H1 (cell line): ENCODE measurements around the gene ZNF512. TPM values are rescaled to one million over a fixed set of nuclear protein-coding genes. Genes with fewer than 3 reads are reported as not detected.

Source experiments
- CTCF ChIA-PET: fragments of 300-600 bp; sonication (Branson Sonifier 250); formaldehyde crosslinking; loops from one replicate; lab custom pipeline; 2021; ENCODE audit not compliant: partially characterized antibody; lab: Charles Lee
- POLR2A ChIA-PET: fragments of 300-600 bp; sonication (Branson Sonifier 250); formaldehyde crosslinking; loops from one replicate; lab custom pipeline; 2021; ENCODE audit warnings: inconsistent platforms; ENCODE audit not compliant: partially characterized antibody; lab: Charles Lee
- DNase-seq, 2 experiments: peaks; one replicate each; pipeline versions ENCODE4 v3.0.0 to v3.0.0-alpha.2; 2010 to 2022; ENCODE audit warnings: low spot score in 2 of 2, low read depth in 1 of 2, mixed read lengths in 1 of 2
- FAIRE-seq: peaks from 2 replicates; lab custom pipeline; 2011; peaks lifted over from hg19 to GRCh38; lab: Jason Lieb, UNC
- H2AFZ ChIP-seq: 2 replicates; pipeline ENCODE4 v1.8.1; 2012; ENCODE audit warnings: low read length, inconsistent platforms
- H2AK5ac ChIP-seq: 2 replicates; pipeline ENCODE4 v1.6.1; 2013; ENCODE audit warnings: low read depth, low read length
- H2BK120ac ChIP-seq: replicated peaks from 2 replicates; pipeline ENCODE3; 2013; ENCODE audit warnings: low read depth, low read length, inconsistent platforms
- H2BK12ac ChIP-seq: 2 replicates; pipeline ENCODE4 v1.6.1; 2013; ENCODE audit warnings: low read depth, low read length
- H2BK15ac ChIP-seq: 2 replicates; pipeline ENCODE4 v1.6.1; 2013; ENCODE audit warnings: low read length
- H2BK20ac ChIP-seq: 2 replicates; pipeline ENCODE4 v1.6.1; 2013; ENCODE audit warnings: low read length
- H2BK5ac ChIP-seq: 2 replicates; pipeline ENCODE4 v1.6.1; 2013; ENCODE audit warnings: low read depth, low read length
- H3K14ac ChIP-seq: 2 replicates; pipeline ENCODE4 v1.6.1; 2013; ENCODE audit warnings: inconsistent platforms; ENCODE audit not compliant: insufficient read length
- H3K18ac ChIP-seq: 2 replicates; pipeline ENCODE4 v1.6.1; 2013; ENCODE audit warnings: low read length; ENCODE audit errors: extremely low read depth
- H3K23ac ChIP-seq: 2 replicates; pipeline ENCODE4 v1.6.1; 2013; ENCODE audit warnings: inconsistent platforms; ENCODE audit not compliant: insufficient read length
- H3K23me2 ChIP-seq: 2 replicates; pipeline ENCODE4 v1.6.1; 2013; ENCODE audit warnings: low read depth, low read length
- H3K27ac ChIP-seq: 2 replicates; pipeline ENCODE4 v1.6.1; 2011; ENCODE audit warnings: low read depth, low read length, inconsistent platforms
- H3K27me3 ChIP-seq, 4 experiments: replicated peaks in 1 of 4; 1 replicate in 1 of 4; 2 replicates in 3 of 4; pipeline versions ENCODE4 v1.6.1 to v1.8.1; 2011 to 2013; ENCODE audit warnings: low read length in 3 of 4, mild to moderate bottlenecking in 3 of 4, inconsistent platforms in 2 of 4, mixed read lengths in 2 of 4, moderate library complexity in 1 of 4; ENCODE audit not compliant: control insufficient read depth in 3 of 4, insufficient read depth in 3 of 4; ENCODE audit errors: extremely low read depth in 1 of 4
- H3K36me3 ChIP-seq, 4 experiments: 2 replicates each; pipeline versions ENCODE4 v1.6.1 to v1.8.1; 2011 to 2013; ENCODE audit warnings: mild to moderate bottlenecking in 4 of 4, low read length in 3 of 4, moderate library complexity in 2 of 4, control low read depth in 1 of 4, inconsistent platforms in 1 of 4; ENCODE audit not compliant: insufficient read depth in 4 of 4, control insufficient read depth in 2 of 4
- H3K4ac ChIP-seq: replicated peaks from 2 replicates; pipeline ENCODE3; 2013; ENCODE audit warnings: low read length, low read depth, mixed read lengths, inconsistent platforms; ENCODE audit not compliant: insufficient read length
- H3K4me1 ChIP-seq, 4 experiments: replicated peaks in 1 of 4; 1 replicate in 1 of 4; 2 replicates in 3 of 4; pipeline versions ENCODE4 v1.6.1 to v1.8.1; 2011 to 2013; ENCODE audit warnings: low read length in 3 of 4, inconsistent platforms in 2 of 4, mixed read lengths in 1 of 4; ENCODE audit not compliant: insufficient read depth in 4 of 4, control insufficient read depth in 3 of 4
- H3K4me2 ChIP-seq, 2 experiments: 2 replicates each; pipeline versions ENCODE4 v1.6.1 to v1.8.1; 2011 to 2013; ENCODE audit warnings: low read depth in 2 of 2, low read length in 2 of 2, control low read depth in 1 of 2, inconsistent platforms in 1 of 2, mild to moderate bottlenecking in 1 of 2; ENCODE audit not compliant: insufficient read depth in 1 of 2
- H3K4me3 ChIP-seq, 4 experiments: fragments of 200-600, 300-600 bp in 1 of 4; sonication (generic), shearing (Covaris generic), sonication (Bioruptor Twin) in 1 of 4; 2 replicates each; pipeline versions ENCODE4 v1.5.1 to v1.8.1; 2011 to 2016; ENCODE audit warnings: low read length in 4 of 4, low read depth in 3 of 4, control low read depth in 2 of 4, inconsistent platforms in 2 of 4, mild to moderate bottlenecking in 2 of 4, mixed read lengths in 1 of 4, moderate library complexity in 1 of 4; ENCODE audit not compliant: insufficient read depth in 2 of 4; ENCODE audit errors: extremely low read depth in 1 of 4
- H3K56ac ChIP-seq: replicated peaks from 2 replicates; pipeline ENCODE3; 2013; ENCODE audit warnings: low read depth, mild to moderate bottlenecking, mixed read lengths, low read length, inconsistent platforms; ENCODE audit not compliant: insufficient read length
- H3K79me1 ChIP-seq: 2 replicates; pipeline ENCODE4 v1.6.1; 2013; ENCODE audit warnings: low read depth, low read length, control low read depth
- H3K79me2 ChIP-seq, 2 experiments: 2 replicates each; pipeline versions ENCODE4 v1.6.1 to v1.8.1; 2012 to 2013; ENCODE audit warnings: low read length in 2 of 2, mild to moderate bottlenecking in 2 of 2, inconsistent platforms in 1 of 2; ENCODE audit not compliant: insufficient read depth in 2 of 2, control insufficient read depth in 1 of 2
- H3K9ac ChIP-seq, 4 experiments: replicated peaks in 1 of 4; 1 replicate in 1 of 4; 2 replicates in 3 of 4; pipeline versions ENCODE4 v1.6.1 to v1.8.1; 2011 to 2013; ENCODE audit warnings: low read depth in 3 of 4, low read length in 3 of 4, control low read depth in 2 of 4, mild to moderate bottlenecking in 2 of 4, moderate library complexity in 2 of 4, inconsistent platforms in 1 of 4; ENCODE audit errors: extremely low read depth in 1 of 4
- H3K9me3 ChIP-seq, 2 experiments: 2 replicates each; pipeline versions ENCODE4 v1.6.1 to v1.8.1; 2012 to 2013; ENCODE audit warnings: mild to moderate bottlenecking in 2 of 2, moderate library complexity in 2 of 2, control low read depth in 1 of 2, inconsistent platforms in 1 of 2, low read depth in 1 of 2, low read length in 1 of 2, mixed read lengths in 1 of 2; ENCODE audit not compliant: insufficient read depth in 2 of 2
- H4K20me1 ChIP-seq, 2 experiments: replicated peaks in 1 of 2; 2 replicates each; pipeline versions ENCODE3 to v1.8.1; 2011 to 2013; ENCODE audit warnings: inconsistent platforms in 2 of 2, low read length in 2 of 2, mild to moderate bottlenecking in 1 of 2; ENCODE audit not compliant: insufficient read depth in 2 of 2, control insufficient read depth in 1 of 2
- H4K5ac ChIP-seq: 2 replicates; pipeline ENCODE4 v1.6.1; 2013; ENCODE audit warnings: low read length, low read depth, mixed read lengths, inconsistent platforms; ENCODE audit not compliant: insufficient read length
- H4K8ac ChIP-seq: 2 replicates; pipeline ENCODE4 v1.8.0; 2013; ENCODE audit warnings: mild to moderate bottlenecking, moderate library complexity, low read length, inconsistent platforms; ENCODE audit not compliant: insufficient read depth; ENCODE audit errors: extremely low read depth
- H4K91ac ChIP-seq: replicated peaks from 2 replicates; pipeline ENCODE3; 2013; ENCODE audit warnings: low read length, mixed read lengths, inconsistent platforms; ENCODE audit not compliant: insufficient read length
- BCL11A ChIP-seq, 2 experiments: IDR thresholded peaks; one replicate each; pipeline ENCODE4 v1.6.1; 2011; ENCODE audit warnings: low read depth in 2 of 2, low read length in 2 of 2, mild to moderate bottlenecking in 2 of 2
- BRCA1 ChIP-seq: IDR thresholded peaks from 2 replicates; pipeline ENCODE4 v1.6.1; 2012; ENCODE audit warnings: low read depth, low read length, improper control_type of control experiment
- CBX5 ChIP-seq: fragments of 300-800, 300-1000 bp; sonication (generic); IDR thresholded peaks from 2 replicates; pipeline ENCODE4 v1.7.1; 2016; ENCODE audit warnings: antibody characterized with exemption, low read length, low read depth
- EGR1 ChIP-seq: IDR thresholded peaks from 2 replicates; pipeline ENCODE4 v1.6.1; 2011; ENCODE audit warnings: low read depth, low read length, borderline replicate concordance
- GABPA ChIP-seq: IDR thresholded peaks from 2 replicates; pipeline ENCODE4 v1.6.1; 2011; ENCODE audit warnings: mild to moderate bottlenecking, low read length, moderate library complexity, borderline replicate concordance; ENCODE audit not compliant: insufficient read depth
- GTF2F1 ChIP-seq: IDR thresholded peaks from 2 replicates; pipeline ENCODE4 v1.6.1; 2012; ENCODE audit warnings: low read depth, low read length, improper control_type of control experiment, borderline replicate concordance
- JUND ChIP-seq: IDR thresholded peaks from 2 replicates; pipeline ENCODE4 v1.6.1; 2011; ENCODE audit warnings: mild to moderate bottlenecking, improper control_type of control experiment, low read length
- KDM5A ChIP-seq: fragments of 200-600 bp; IDR thresholded peaks from 2 replicates; pipeline ENCODE4 v1.7.1; 2012; ENCODE audit warnings: mild to moderate bottlenecking, low read length, inconsistent platforms, mixed read lengths
- NRF1 ChIP-seq: IDR thresholded peaks from 2 replicates; pipeline ENCODE4 v1.6.1; 2011; ENCODE audit warnings: mild to moderate bottlenecking, low read depth, low read length, improper control_type of control experiment
- RFX5 ChIP-seq: IDR thresholded peaks from 2 replicates; pipeline ENCODE4 v1.6.1; 2011; ENCODE audit warnings: low read depth, low read length, improper control_type of control experiment, borderline replicate concordance
- RXRA ChIP-seq: IDR thresholded peaks from 2 replicates; pipeline ENCODE4 v1.6.1; 2011; ENCODE audit warnings: low read depth, mild to moderate bottlenecking, low read length, moderate library complexity; ENCODE audit not compliant: insufficient read depth
- TAF1 ChIP-seq: IDR thresholded peaks from 2 replicates; pipeline ENCODE4 v1.6.1; 2011; ENCODE audit warnings: mild to moderate bottlenecking, low read depth, low read length
- WGBS, 2 experiments: shearing (Covaris generic) in 1 of 2; methylation state at CpG; one replicate each; pipeline versions ENCODE4 v1.1.6 to v1.1.7; 2013 to 2015; ENCODE audit warnings: low lambda C conversion rate in 2 of 2, mixed read lengths in 2 of 2, inconsistent platforms in 1 of 2, low coverage in 1 of 2, missing lambda C conversion rate in 1 of 2; ENCODE audit not compliant: insufficient replicate concordance in 2 of 2, insufficient coverage in 1 of 2, insufficient read length in 1 of 2; ENCODE audit errors: extremely low coverage in 1 of 2, missing lambda C conversion rate in 1 of 2; 5-methylcytosine and 5-hydroxymethylcytosine counted together
- polyA plus RNA-seq, 7 experiments: library from polyadenylated mRNA; depleted of rRNA in 3 of 7; stranded (reverse) in 5 of 7; unstranded in 2 of 7; fragments of >200 nt in 5 of 7; fragments of 200-250 nt in 2 of 7; gene quantifications; 1 replicate in 5 of 7; 2 replicates in 1 of 7; 4 replicates in 1 of 7; pipeline versions ENCODE4 v1.2.1 to v1.2.3, GENCODE V29; 2011 to 2013; ENCODE audit warnings: missing spikeins in 2 of 7, mixed read lengths in 2 of 7
- total RNA-seq: library from RNA; stranded (reverse); fragmentation: NEBNext Ultra II Directional; extraction: Animal tissue kit (Norgen Biotek cat#: 25700); gene quantifications from 2 replicates; pipeline ENCODE4 v1.2.1, GENCODE V29; 2021
- TF ChIP-seq, protein P1 (sequence below), 3 experiments: IDR thresholded peaks; 1 replicate in 2 of 3; 2 replicates in 1 of 3; pipeline versions ENCODE4 v1.5.1 to v1.6.1; 2011; ENCODE audit warnings: low read length in 3 of 3, mild to moderate bottlenecking in 3 of 3, inconsistent platforms in 2 of 3, low read depth in 1 of 3, moderate library complexity in 1 of 3; ENCODE audit not compliant: insufficient read depth in 1 of 3; ENCODE audit errors: control extremely low read depth in 1 of 3

ZNF512 gene
- total and polyA plus RNA-seq, 2 of the 8 experiments (the other 6 are each of a cell fraction or from before 2014, with no cell fraction given): 17.6 to 37.9 TPM

DNA sequence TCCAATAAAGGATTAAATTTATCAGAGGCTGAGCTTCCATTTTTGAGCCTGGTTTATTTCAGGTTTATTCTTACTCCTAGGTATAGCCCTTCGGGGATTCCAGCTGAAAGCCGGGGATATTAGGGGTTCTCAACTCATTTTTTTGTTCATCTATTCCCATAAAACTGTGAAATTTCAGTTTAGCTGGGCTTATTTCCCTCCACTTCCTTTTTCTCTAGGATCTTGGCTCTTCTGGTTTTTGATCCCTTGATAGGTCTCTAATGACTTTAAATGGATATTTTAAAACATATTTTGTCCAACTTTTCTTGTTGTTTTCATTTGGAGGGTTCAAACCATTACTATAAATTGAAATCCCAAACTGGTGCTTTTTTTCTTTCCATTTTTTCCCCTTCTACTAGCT lies 23.6 kb upstream of the ZNF512 start:
- Histone ChIP-seq H4K8ac (no peak overlapping the region), H2BK20ac (no peak overlapping the region), H2BK5ac (no peak overlapping the region), H2BK120ac (no peak overlapping the region), H3K4me2 (no peak overlapping the region), H4K91ac (no peak overlapping the region), H3K56ac (no peak overlapping the region), H2AFZ (no peak overlapping the region), H3K27ac (no peak overlapping the region), H2AK5ac (no peak overlapping the region), H4K20me1 (no peaks in the 10 kb centered on the region), H3K23me2 (no peaks in the 10 kb centered on the region), H4K5ac (no peak overlapping the region), H3K9ac (no peak overlapping the region), H2BK12ac (no peak overlapping the region), H3K79me2 (no peaks in the 10 kb centered on the region), H3K23ac (no peak overlapping the region), H3K79me1 (no peaks in the 10 kb centered on the region), H3K18ac (no peak overlapping the region), H3K27me3 (no peaks in the 10 kb centered on the region), H3K4me1 (no peaks in the 10 kb centered on the region), H3K4ac (no peak overlapping the region), H3K14ac (no peak overlapping the region), H2BK15ac (no peak overlapping the region), H3K9me3 (no peaks in the 10 kb centered on the region), H3K4me3 (no peak overlapping the region), H3K36me3 (no peaks in the 10 kb centered on the region)
- DNase-seq: no peak
- FAIRE-seq: no peak
- CTCF ChIA-PET: no interaction called here
- POLR2A ChIA-PET: no interaction called here
- 98% methylated on average over 2 of the region's 2 CpGs; no CpG with 5 or more reads in 1 of the 2 experiments for WGBS, 2 experiments
- TF ChIP-seq GABPA (no peak), TAF1 (no peak), RFX5 (no peak), EGR1 (no peak), RXRA (no peak), JUND (no peak), CBX5 (no peak), BCL11A (IDR thresholded peaks at IDR 0.05; ENCODE audit: low read depth in 2 of 2, low read length in 2 of 2) (no peak), GTF2F1 (no peak), NRF1 (no peak), BRCA1 (no peak), KDM5A (no peak)
- TF ChIP-seq, protein P1, sequence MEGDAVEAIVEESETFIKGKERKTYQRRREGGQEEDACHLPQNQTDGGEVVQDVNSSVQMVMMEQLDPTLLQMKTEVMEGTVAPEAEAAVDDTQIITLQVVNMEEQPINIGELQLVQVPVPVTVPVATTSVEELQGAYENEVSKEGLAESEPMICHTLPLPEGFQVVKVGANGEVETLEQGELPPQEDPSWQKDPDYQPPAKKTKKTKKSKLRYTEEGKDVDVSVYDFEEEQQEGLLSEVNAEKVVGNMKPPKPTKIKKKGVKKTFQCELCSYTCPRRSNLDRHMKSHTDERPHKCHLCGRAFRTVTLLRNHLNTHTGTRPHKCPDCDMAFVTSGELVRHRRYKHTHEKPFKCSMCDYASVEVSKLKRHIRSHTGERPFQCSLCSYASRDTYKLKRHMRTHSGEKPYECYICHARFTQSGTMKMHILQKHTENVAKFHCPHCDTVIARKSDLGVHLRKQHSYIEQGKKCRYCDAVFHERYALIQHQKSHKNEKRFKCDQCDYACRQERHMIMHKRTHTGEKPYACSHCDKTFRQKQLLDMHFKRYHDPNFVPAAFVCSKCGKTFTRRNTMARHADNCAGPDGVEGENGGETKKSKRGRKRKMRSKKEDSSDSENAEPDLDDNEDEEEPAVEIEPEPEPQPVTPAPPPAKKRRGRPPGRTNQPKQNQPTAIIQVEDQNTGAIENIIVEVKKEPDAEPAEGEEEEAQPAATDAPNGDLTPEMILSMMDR (IDR thresholded peaks at IDR 0.05; ENCODE audit: control extremely low read depth in 1 of 3, insufficient read depth in 1 of 3, low read depth in 1 of 3, low read length in 3 of 3): no peak
